Measurements from ENCODE around the gene FBXL14.
"Not testable (repeated sequence)": the region's sequence is repeated elsewhere in the genome, so short reads cannot be mapped to it uniquely, and the experiment has no call there.

FBXL14 gene

GRCh38 chr12:1564067-1564466, 30.3 kb downstream of the FBXL14 start:
- no peak for DNase-seq (ENCODE audit: low read depth)
- in situ Hi-C loops (cut with HindIII; ENCODE audit: low sequenced_read_pairs), result no loop called here
- no peak overlapping the region for H3K4me3 ChIP-seq (ENCODE audit: low read depth, low read length)
- no peak for TF ChIP-seq CTCF (IDR thresholded peaks at IDR 0.05; ENCODE audit: low read depth, low read length, missing control alignments)

- H3K4me3 ChIP-seq (ENCODE audit: low read depth, low read length), result no peak overlapping the region
- TF ChIP-seq CTCF (IDR thresholded peaks at IDR 0.05; ENCODE audit: low read depth, low read length, missing control alignments), result no peak
- no peak for DNase-seq (ENCODE audit: low read depth)
- in situ Hi-C loops (cut with HindIII; ENCODE audit: low sequenced_read_pairs), result no loop called here
These were observed 31.5 kb downstream of the FBXL14 start for GRCh38 chr12:1562813-1563407.

GRCh38 chr12:1560704-1561103, 33.7 kb downstream of the FBXL14 start:
- no peak overlapping the region for H3K4me3 ChIP-seq (ENCODE audit: low read depth, low read length)
- no peak for DNase-seq (ENCODE audit: low read depth)
- no peak for TF ChIP-seq CTCF (IDR thresholded peaks at IDR 0.05; ENCODE audit: low read depth, low read length, missing control alignments)
- in situ Hi-C loops (cut with HindIII; ENCODE audit: low sequenced_read_pairs), result no loop called here

- H3K4me3 ChIP-seq (ENCODE audit: low read depth, low read length), result no peak overlapping the region
- TF ChIP-seq CTCF (IDR thresholded peaks at IDR 0.05; ENCODE audit: low read depth, low read length, missing control alignments), result no peak
- no peak for DNase-seq (ENCODE audit: low read depth)
- in situ Hi-C loops (cut with HindIII; ENCODE audit: low sequenced_read_pairs), result no loop called here
These were observed 34.7 kb downstream of the FBXL14 start for GRCh38 chr12:1559676-1560091.

- H3K4me3 ChIP-seq (ENCODE audit: low read depth, low read length); DNase-seq (ENCODE audit: low read depth); in situ Hi-C loops (cut with HindIII; ENCODE audit: low sequenced_read_pairs): not testable (repeated sequence)
These were observed 36.3 kb downstream of the FBXL14 start for GRCh38 chr12:1558108-1558507.

- TF ChIP-seq CTCF (IDR thresholded peaks at IDR 0.05; ENCODE audit: low read depth, low read length, missing control alignments), result no peak
- no peak for DNase-seq (ENCODE audit: low read depth)
- H3K4me3 ChIP-seq (ENCODE audit: low read depth, low read length), result no peak overlapping the region
- in situ Hi-C loops (cut with HindIII; ENCODE audit: low sequenced_read_pairs), result no loop called here
These were observed 40.1 kb downstream of the FBXL14 start for GRCh38 chr12:1553987-1554982.

- no peak for TF ChIP-seq CTCF (IDR thresholded peaks at IDR 0.05; ENCODE audit: low read depth, low read length, missing control alignments)
- in situ Hi-C loops (cut with HindIII; ENCODE audit: low sequenced_read_pairs), result no loop called here
- no peak overlapping the region for H3K4me3 ChIP-seq (ENCODE audit: low read depth, low read length)
- no peak for DNase-seq (ENCODE audit: low read depth)
These were observed 40.8 kb downstream of the FBXL14 start for GRCh38 chr12:1553536-1553935.
